HepG2 (cell line): ENCODE measurements around the gene MSX2. TPM values are rescaled to one million over a fixed set of nuclear protein-coding genes. Genes with fewer than 3 reads are reported as not detected.

ENCODE experiments used
- ATAC-seq: fragments of 200-7000 bp; cut with Tn5 transposase; 3 replicates; pipeline ENCODE4 v1.9.1; 2020; ENCODE audit warnings: mild to moderate bottlenecking, moderate library complexity
- BruUV-seq: library from RNA; stranded (reverse); fragments of 400-500 nt; replicated peaks from 2 replicates; lab custom pipeline; 2021; lab: Mats Ljungman, UMichigan
- CTCF ChIA-PET: fragments of 300-600 bp; formaldehyde crosslinking; extraction: SDS; loops from one replicate; lab custom pipeline; 2021; ENCODE audit warnings: low total read pairs, inconsistent platforms, low intra/inter-chr PET ratio; lab: Yijun Ruan, JAX
- POLR2A ChIA-PET: fragments of 350-600 bp; sonication (Branson Sonifier 250); formaldehyde crosslinking; loops from one replicate; lab custom pipeline; 2020; ENCODE audit warnings: antibody characterized with exemption, inconsistent platforms; lab: Yijun Ruan, JAX
- DNase-seq: peaks from one replicate; pipeline ENCODE4 v3.0.0-alpha.2; 2015; ENCODE audit warnings: low spot score
- FAIRE-seq: peaks from 3 replicates; lab custom pipeline; 2011; peaks lifted over from hg19 to GRCh38; lab: Jason Lieb, UNC
- H2AFZ ChIP-seq: one replicate; pipeline ENCODE4 v1.6.1; 2011; ENCODE audit warnings: low read length, inconsistent platforms
- H3K27ac ChIP-seq: fragments of 300-600 bp; 3 replicates; pipeline ENCODE4 v1.8.0; 2011; ENCODE audit warnings: mixed run types, mild to moderate bottlenecking, mixed read lengths, low read length, inconsistent platforms; ENCODE audit not compliant: insufficient read depth; ENCODE audit errors: extremely low read length
- H3K27me3 ChIP-seq, 2 experiments: fragments of 200-600 bp in 1 of 2; 2 replicates in 1 of 2; 3 replicates in 1 of 2; pipeline versions ENCODE4 v1.6.0 to v1.8.0; 2011; ENCODE audit warnings: low read length in 2 of 2, mild to moderate bottlenecking in 2 of 2, moderate library complexity in 2 of 2, inconsistent platforms in 1 of 2; ENCODE audit not compliant: insufficient read depth in 2 of 2, control insufficient read depth in 1 of 2
- H3K36me3 ChIP-seq, 2 experiments: fragments of 200-600 bp in 1 of 2; replicated peaks in 1 of 2; 2 replicates in 1 of 2; 3 replicates in 1 of 2; pipeline versions ENCODE4 v1.5.1 to v1.8.0; 2011; ENCODE audit warnings: low read length in 2 of 2, inconsistent platforms in 1 of 2; ENCODE audit not compliant: insufficient read depth in 2 of 2, control insufficient read depth in 1 of 2
- H3K4me1 ChIP-seq: 2 replicates; pipeline ENCODE4 v1.5.1; 2012; ENCODE audit warnings: low read length, inconsistent platforms; ENCODE audit not compliant: insufficient read depth
- H3K4me2 ChIP-seq: 2 replicates; pipeline ENCODE4 v1.6.0; 2011; ENCODE audit warnings: low read depth, low read length, inconsistent platforms
- H3K4me3 ChIP-seq, 3 experiments: fragments of 200-600 bp in 1 of 3; sonication (generic), shearing (Covaris generic) in 1 of 3; replicated peaks in 1 of 3; 2 replicates each; pipeline ENCODE4 v1.5.1; 2011 to 2016; ENCODE audit warnings: low read length in 3 of 3, inconsistent platforms in 2 of 3, low read depth in 2 of 3, mild to moderate bottlenecking in 2 of 3, control low read depth in 1 of 3, mixed read lengths in 1 of 3; ENCODE audit not compliant: insufficient read depth in 1 of 3
- H3K79me2 ChIP-seq: one replicate; pipeline ENCODE4 v1.6.1; 2011; ENCODE audit warnings: low read length, inconsistent platforms; ENCODE audit not compliant: insufficient read depth
- H3K9ac ChIP-seq: 2 replicates; pipeline ENCODE4 v1.6.0; 2011; ENCODE audit warnings: mild to moderate bottlenecking, low read depth, low read length, inconsistent platforms; ENCODE audit not compliant: insufficient read depth
- H3K9me3 ChIP-seq: 2 replicates; pipeline ENCODE4 v1.5.1; 2012; ENCODE audit warnings: mild to moderate bottlenecking, low read length
- H4K20me1 ChIP-seq: 2 replicates; pipeline ENCODE4 v1.6.0; 2011; ENCODE audit warnings: inconsistent platforms, mild to moderate bottlenecking, low read length, moderate library complexity; ENCODE audit not compliant: insufficient read depth
- JDP2 ChIP-seq: sonication (generic); formaldehyde crosslinking; IDR thresholded peaks from 2 replicates; pipeline ENCODE4 v1.8.1; 2022; ENCODE audit warnings: missing genetic modification reagents, borderline replicate concordance
- MTA3 ChIP-seq: sonication (generic); formaldehyde crosslinking; IDR thresholded peaks from 2 replicates; pipeline ENCODE4 v1.4.0; 2020; ENCODE audit warnings: missing genetic modification reagents
- NONO ChIP-seq, 2 experiments: fragments of 450-650 bp in 1 of 2; sonication (generic) in 1 of 2; formaldehyde crosslinking in 1 of 2; IDR thresholded peaks in 1 of 2; conservative IDR thresholded peaks in 1 of 2; 2 replicates each; pipeline versions ENCODE4 v1.6.1 to v1.8.0; 2017 to 2022; ENCODE audit warnings: mild to moderate bottlenecking in 1 of 2, missing genetic modification reagents in 1 of 2, moderate library complexity in 1 of 2
- SOX5 ChIP-seq: IDR thresholded peaks from 2 replicates; pipeline ENCODE4 v1.6.1; 2016; ENCODE audit warnings: borderline replicate concordance
- TRIM24 ChIP-seq: sonication (generic); formaldehyde crosslinking; IDR thresholded peaks from 2 replicates; pipeline ENCODE4 v1.8.0; 2022; ENCODE audit warnings: mild to moderate bottlenecking, missing genetic modification reagents
- ZFYVE20 ChIP-seq: sonication (generic); formaldehyde crosslinking; IDR thresholded peaks from 2 replicates; pipeline ENCODE4 v1.8.0; 2023; ENCODE audit warnings: low read depth, mild to moderate bottlenecking, moderate library complexity, missing genetic modification reagents, borderline replicate concordance
- ZNF12 ChIP-seq: sonication (generic); formaldehyde crosslinking; IDR thresholded peaks from 2 replicates; pipeline ENCODE4 v1.5.0; 2020; ENCODE audit warnings: missing genetic modification reagents
- WGBS: methylation state at CpG from one replicate; pipeline ENCODE4 v1.1.6; 2017; ENCODE audit warnings: low lambda C conversion rate; 5-methylcytosine and 5-hydroxymethylcytosine counted together
- in situ Hi-C: cut with HindIII; loops from 2 replicates; pipeline ENCODE4 v1.10.0; 2017; ENCODE audit warnings: low pct_unique_long_range_greater_than_20kb; ENCODE audit not compliant: extremely low pct_ligation_motif_present
- intact Hi-C: fragments of 100-400 bp; cut with micrococcal nuclease; formaldehyde crosslinking; loops from one replicate; pipeline ENCODE4 v1.10.0; 2022; ENCODE audit not compliant: unreplicated experiment
- polyA plus RNA-seq, 8 experiments: library from polyadenylated mRNA; depleted of rRNA in 3 of 8; stranded (reverse) in 7 of 8; unstranded in 1 of 8; fragments of >200 nt; fragmentation: Illumina TruSeq in 4 of 8; extraction: Trizol in 4 of 8; gene quantifications; 2 replicates each; pipeline versions ENCODE4 v1.2.1 to v1.2.3, GENCODE V29; 2011 to 2016; ENCODE audit warnings: low read depth in 4 of 8, missing spikeins in 1 of 8, mixed read lengths in 1 of 8; ENCODE audit not compliant: insufficient read depth in 1 of 8
- total RNA-seq, 5 experiments: library from RNA; depleted of rRNA; stranded (reverse); fragments of >200 nt; fragmentation: Illumina TruSeq; extraction: Trizol; gene quantifications; 2 replicates each; pipeline ENCODE4 v1.2.3, GENCODE V29; 2016; ENCODE audit warnings: low read depth in 1 of 5
- TF ChIP-seq, protein P1 (sequence below): sonication (generic); formaldehyde crosslinking; IDR thresholded peaks from 2 replicates; pipeline ENCODE4 v1.5.0; 2020; ENCODE audit warnings: missing genetic modification reagents, mild to moderate bottlenecking, borderline replicate concordance
- TF ChIP-seq, protein P2 (sequence below): sonication (generic); formaldehyde crosslinking; IDR thresholded peaks from one replicate; pipeline ENCODE4 v1.5.1; 2020; ENCODE audit warnings: mild to moderate bottlenecking, missing genetic modification reagents; ENCODE audit errors: not compliant biosample characterization
- TF ChIP-seq, protein P3 (sequence below): sonication (generic); formaldehyde crosslinking; IDR thresholded peaks from 2 replicates; pipeline ENCODE4 v1.5.1; 2020; ENCODE audit warnings: mild to moderate bottlenecking, missing genetic modification reagents, moderate library complexity

MSX2 gene
- total and polyA plus RNA-seq, 2 of the 13 experiments (the other 11 are each of a cell fraction or from before 2014, with no cell fraction given) = not detected

DNA sequence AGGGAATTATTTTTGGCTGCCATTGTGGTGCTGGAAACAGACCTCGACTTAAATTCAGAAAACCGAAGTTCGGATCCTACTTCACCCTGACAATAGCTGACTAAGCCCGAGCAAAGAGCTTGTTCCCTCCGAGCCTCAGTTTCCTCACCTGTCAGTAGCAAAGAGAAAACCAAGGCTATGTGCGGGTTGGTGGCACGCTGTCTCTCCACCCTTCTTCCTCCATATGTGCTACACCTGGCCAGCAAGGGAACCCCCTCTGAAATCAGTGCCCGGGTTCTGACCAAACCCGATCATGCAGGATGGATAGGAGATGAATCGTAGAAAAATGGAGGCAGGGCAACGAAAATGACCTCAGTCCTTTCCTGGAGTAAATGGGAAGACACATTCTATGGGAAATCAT is 16.7 kb upstream of the MSX2 start:
- POLR2A ChIA-PET = no interaction called here
- H3K27ac ChIP-seq = no peak overlapping the region
- no peaks in the 10 kb centered on the region for H3K4me1 ChIP-seq
- H3K9ac ChIP-seq = no peak overlapping the region
- ATAC-seq = no peak
- no peaks in the 10 kb centered on the region for H3K9me3 ChIP-seq
- TF ChIP-seq, protein P1, sequence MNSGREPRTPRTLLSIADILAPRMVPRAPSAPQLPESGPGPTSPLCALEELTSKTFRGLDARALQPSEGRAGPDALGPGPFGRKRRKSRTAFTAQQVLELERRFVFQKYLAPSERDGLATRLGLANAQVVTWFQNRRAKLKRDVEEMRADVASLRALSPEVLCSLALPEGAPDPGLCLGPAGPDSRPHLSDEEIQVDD (CRISPR knock-in tag) = no peak
- TF ChIP-seq ZFYVE20 (CRISPR knock-in tag) = no peak
- TF ChIP-seq JDP2 = no peak
- TF ChIP-seq MTA3 (CRISPR knock-in tag) = no peak
- no peak for TF ChIP-seq SOX5
- TF ChIP-seq, protein P2, sequence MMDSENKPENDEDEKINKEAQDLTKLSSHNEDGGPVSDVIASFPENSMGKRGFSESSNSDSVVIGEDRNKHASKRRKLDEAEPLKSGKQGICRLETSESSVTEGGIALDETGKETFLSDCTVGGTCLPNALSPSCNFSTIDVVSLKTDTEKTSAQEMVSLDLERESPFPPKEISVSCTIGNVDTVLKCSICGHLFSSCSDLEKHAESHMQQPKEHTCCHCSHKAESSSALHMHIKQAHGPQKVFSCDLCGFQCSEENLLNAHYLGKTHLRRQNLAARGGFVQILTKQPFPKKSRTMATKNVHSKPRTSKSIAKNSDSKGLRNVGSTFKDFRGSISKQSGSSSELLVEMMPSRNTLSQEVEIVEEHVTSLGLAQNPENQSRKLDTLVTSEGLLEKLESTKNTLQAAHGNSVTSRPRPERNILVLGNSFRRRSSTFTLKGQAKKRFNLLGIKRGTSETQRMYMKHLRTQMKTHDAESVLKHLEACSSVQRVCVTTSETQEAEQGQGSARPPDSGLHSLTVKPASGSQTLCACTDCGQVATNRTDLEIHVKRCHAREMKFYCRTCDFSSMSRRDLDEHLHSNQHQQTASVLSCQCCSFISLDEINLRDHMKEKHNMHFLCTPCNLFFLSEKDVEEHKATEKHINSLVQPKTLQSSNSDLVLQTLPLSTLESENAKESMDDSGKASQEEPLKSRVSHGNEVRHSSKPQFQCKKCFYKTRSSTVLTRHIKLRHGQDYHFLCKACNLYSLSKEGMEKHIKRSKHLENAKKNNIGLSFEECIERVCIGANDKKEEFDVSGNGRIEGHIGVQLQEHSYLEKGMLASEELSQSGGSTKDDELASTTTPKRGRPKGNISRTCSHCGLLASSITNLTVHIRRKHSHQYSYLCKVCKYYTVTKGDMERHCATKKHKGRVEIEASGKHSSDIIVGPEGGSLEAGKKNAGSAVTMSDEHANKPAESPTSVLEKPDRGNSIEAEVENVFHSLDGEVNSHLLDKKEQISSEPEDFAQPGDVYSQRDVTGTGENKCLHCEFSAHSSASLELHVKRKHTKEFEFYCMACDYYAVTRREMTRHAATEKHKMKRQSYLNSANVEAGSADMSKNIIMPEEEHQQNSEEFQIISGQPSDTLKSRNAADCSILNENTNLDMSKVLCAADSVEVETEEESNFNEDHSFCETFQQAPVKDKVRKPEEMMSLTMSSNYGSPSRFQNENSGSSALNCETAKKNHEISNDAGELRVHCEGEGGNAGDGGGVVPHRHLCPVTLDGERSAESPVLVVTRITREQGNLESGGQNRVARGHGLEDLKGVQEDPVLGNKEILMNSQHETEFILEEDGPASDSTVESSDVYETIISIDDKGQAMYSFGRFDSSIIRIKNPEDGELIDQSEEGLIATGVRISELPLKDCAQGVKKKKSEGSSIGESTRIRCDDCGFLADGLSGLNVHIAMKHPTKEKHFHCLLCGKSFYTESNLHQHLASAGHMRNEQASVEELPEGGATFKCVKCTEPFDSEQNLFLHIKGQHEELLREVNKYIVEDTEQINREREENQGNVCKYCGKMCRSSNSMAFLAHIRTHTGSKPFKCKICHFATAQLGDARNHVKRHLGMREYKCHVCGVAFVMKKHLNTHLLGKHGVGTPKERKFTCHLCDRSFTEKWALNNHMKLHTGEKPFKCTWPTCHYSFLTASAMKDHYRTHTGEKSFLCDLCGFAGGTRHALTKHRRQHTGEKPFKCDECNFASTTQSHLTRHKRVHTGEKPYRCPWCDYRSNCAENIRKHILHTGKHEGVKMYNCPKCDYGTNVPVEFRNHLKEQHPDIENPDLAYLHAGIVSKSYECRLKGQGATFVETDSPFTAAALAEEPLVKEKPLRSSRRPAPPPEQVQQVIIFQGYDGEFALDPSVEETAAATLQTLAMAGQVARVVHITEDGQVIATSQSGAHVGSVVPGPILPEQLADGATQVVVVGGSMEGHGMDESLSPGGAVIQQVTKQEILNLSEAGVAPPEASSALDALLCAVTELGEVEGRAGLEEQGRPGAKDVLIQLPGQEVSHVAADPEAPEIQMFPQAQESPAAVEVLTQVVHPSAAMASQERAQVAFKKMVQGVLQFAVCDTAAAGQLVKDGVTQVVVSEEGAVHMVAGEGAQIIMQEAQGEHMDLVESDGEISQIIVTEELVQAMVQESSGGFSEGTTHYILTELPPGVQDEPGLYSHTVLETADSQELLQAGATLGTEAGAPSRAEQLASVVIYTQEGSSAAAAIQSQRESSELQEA (CRISPR knock-in tag) = no peak
- no peak for TF ChIP-seq NONO (IDR thresholded peaks at IDR 0.05)
- no peak for TF ChIP-seq NONO (CRISPR knock-in tag; conservative IDR thresholded peaks at IDR 0.05)
- TF ChIP-seq, protein P3, sequence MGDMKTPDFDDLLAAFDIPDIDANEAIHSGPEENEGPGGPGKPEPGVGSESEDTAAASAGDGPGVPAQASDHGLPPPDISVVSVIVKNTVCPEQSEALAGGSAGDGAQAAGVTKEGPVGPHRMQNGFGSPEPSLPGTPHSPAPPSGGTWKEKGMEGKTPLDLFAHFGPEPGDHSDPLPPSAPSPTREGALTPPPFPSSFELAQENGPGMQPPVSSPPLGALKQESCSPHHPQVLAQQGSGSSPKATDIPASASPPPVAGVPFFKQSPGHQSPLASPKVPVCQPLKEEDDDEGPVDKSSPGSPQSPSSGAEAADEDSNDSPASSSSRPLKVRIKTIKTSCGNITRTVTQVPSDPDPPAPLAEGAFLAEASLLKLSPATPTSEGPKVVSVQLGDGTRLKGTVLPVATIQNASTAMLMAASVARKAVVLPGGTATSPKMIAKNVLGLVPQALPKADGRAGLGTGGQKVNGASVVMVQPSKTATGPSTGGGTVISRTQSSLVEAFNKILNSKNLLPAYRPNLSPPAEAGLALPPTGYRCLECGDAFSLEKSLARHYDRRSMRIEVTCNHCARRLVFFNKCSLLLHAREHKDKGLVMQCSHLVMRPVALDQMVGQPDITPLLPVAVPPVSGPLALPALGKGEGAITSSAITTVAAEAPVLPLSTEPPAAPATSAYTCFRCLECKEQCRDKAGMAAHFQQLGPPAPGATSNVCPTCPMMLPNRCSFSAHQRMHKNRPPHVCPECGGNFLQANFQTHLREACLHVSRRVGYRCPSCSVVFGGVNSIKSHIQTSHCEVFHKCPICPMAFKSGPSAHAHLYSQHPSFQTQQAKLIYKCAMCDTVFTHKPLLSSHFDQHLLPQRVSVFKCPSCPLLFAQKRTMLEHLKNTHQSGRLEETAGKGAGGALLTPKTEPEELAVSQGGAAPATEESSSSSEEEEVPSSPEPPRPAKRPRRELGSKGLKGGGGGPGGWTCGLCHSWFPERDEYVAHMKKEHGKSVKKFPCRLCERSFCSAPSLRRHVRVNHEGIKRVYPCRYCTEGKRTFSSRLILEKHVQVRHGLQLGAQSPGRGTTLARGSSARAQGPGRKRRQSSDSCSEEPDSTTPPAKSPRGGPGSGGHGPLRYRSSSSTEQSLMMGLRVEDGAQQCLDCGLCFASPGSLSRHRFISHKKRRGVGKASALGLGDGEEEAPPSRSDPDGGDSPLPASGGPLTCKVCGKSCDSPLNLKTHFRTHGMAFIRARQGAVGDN (CRISPR knock-in tag) = no peak
- no peak for TF ChIP-seq ZNF12 (CRISPR knock-in tag)
- TF ChIP-seq TRIM24 (CRISPR knock-in tag) = no peak
- TF ChIP-seq, all 625 proteins: peak for 0
- Histone ChIP-seq H3K27me3 (peaks cover 4 to 25% of the 10 kb centered on the region in 2 experiments; a peak in 4 of 5 replicates), H3K4me3 (no peak overlapping the region), H4K20me1 (no peaks in the 10 kb centered on the region), H3K79me2 (no peaks in the 10 kb centered on the region), H2AFZ (no peak overlapping the region), H3K36me3 (no peaks in the 10 kb centered on the region), H3K4me2 (no peak overlapping the region)
- in situ Hi-C loops (no loop called here), intact Hi-C loops (no loop called here)
- FAIRE-seq = no peak
- no TSS peak for BruUV-seq
- CTCF ChIA-PET = no interaction called here
- DNase-seq = no peak
- whole genome bisulfite sequencing = 23% methylated on average over 11 of the region's 11 CpGs
